Uterus (tissue), 4 donors: ENCODE results near the gene LETM1. TPM values are rescaled to one million over a fixed set of nuclear protein-coding genes. Genes with fewer than 3 reads are reported as not detected.

Experiments
- DNase-seq, 2 donors: peaks; one replicate each; pipeline ENCODE4 v3.0.0-alpha.2; 2019 to 2020
- H3K27ac ChIP-seq, 2 donors: fragments of 200-600 bp; sonication (generic); 1 replicate in 1 of 2; 2 replicates in 1 of 2; pipeline ENCODE4 v1.5.1; 2016 to 2018
- H3K27me3 ChIP-seq, 2 donors: fragments of 200-600 bp; sonication (generic); one replicate each; pipeline ENCODE4 v1.5.1; 2018 to 2019; ENCODE audit warnings: control low read depth in 1 of 2
- H3K36me3 ChIP-seq, 2 donors: fragments of 200-600 bp; sonication (generic); one replicate each; pipeline ENCODE4 v1.5.1; 2019; ENCODE audit warnings: control low read depth in 1 of 2
- H3K4me1 ChIP-seq, 2 donors: fragments of 200-600 bp; sonication (generic); one replicate each; pipeline ENCODE4 v1.5.1; 2018 to 2019; ENCODE audit warnings: control low read depth in 1 of 2
- H3K4me3 ChIP-seq, 2 donors: fragments of 200-600 bp; sonication (generic); 1 replicate in 1 of 2; 2 replicates in 1 of 2; pipeline ENCODE4 v1.5.1; 2018 to 2019; ENCODE audit warnings: mild to moderate bottlenecking in 1 of 2
- H3K9me3 ChIP-seq, 2 donors: fragments of 200-600 bp; sonication (generic); one replicate each; pipeline ENCODE4 v1.5.1; 2019; ENCODE audit warnings: control low read depth in 1 of 2
- CTCF ChIP-seq, 4 experiments: fragments of 200-600 bp in 2 of 4; fragments of 450-650 bp in 2 of 4; sonication (generic) in 2 of 4; IDR thresholded peaks; one replicate each; pipeline ENCODE4 v1.5.1; 2016 to 2019; ENCODE audit warnings: antibody characterized with exemption in 4 of 4, mild to moderate bottlenecking in 2 of 4, moderate library complexity in 1 of 4
- POLR2A ChIP-seq, 2 donors: fragments of 450-650 bp; IDR thresholded peaks; one replicate each; pipeline ENCODE4 v1.6.1; 2016; ENCODE audit warnings: antibody characterized with exemption in 2 of 2, mild to moderate bottlenecking in 1 of 2, moderate library complexity in 1 of 2
- intact Hi-C: fragments of 100-400 bp; cut with DNase I; formaldehyde crosslinking; loops from one replicate; pipeline ENCODE4 v1.15.1; 2023; ENCODE audit warnings: low total_unique reads
- total RNA-seq, 4 donors: library from RNA; depleted of rRNA in 3 of 4; stranded (reverse); fragments of >200 nt in 3 of 4; gene quantifications; one replicate each; pipeline versions ENCODE4 v1.1.0 to v1.2.4, GENCODE V29; 2014 to 2023
- donor health status: DM: yes; HTN: yes; CAD: no.

Gene LETM1
- total RNA-seq, 4 donors from 2014 or later, result 12.4 to 44.3 (median 31.3) TPM

DNA sequence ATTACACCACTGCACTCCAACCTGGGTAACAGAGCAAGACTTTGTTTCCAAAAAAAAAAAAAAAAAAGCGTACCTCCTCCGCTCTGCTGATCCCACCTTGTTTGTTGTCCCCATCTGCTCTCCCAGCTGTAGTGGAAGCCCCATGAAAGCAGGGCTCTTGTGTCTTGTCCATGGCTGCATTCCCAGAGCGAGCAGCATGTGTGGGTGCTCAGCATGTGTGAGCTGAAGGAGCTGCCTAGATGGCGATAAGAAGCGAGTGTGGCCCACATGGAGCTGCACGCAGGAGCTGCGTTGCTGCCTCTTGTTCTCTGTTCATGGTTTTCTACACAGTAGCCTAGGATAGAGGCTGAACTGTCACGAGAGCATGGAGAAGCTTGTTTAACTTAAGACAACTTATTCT is 27.6 kb upstream of the LETM1 start:
- H3K9me3 ChIP-seq, result no peaks in the 10 kb centered on the region
- H3K27ac ChIP-seq, result no peak overlapping the region
- DNase-seq, result no peak
- TF ChIP-seq CTCF (IDR thresholded peaks at IDR 0.05) (no peak), POLR2A (IDR thresholded peaks at IDR 0.05) (no peak)
- no peak overlapping the region for H3K4me3 ChIP-seq
- intact Hi-C loops, result no loop called here
- H3K27me3 ChIP-seq, result no peaks in the 10 kb centered on the region
- no peaks in the 10 kb centered on the region for H3K36me3 ChIP-seq
- no peaks in the 10 kb centered on the region for H3K4me1 ChIP-seq

DNA sequence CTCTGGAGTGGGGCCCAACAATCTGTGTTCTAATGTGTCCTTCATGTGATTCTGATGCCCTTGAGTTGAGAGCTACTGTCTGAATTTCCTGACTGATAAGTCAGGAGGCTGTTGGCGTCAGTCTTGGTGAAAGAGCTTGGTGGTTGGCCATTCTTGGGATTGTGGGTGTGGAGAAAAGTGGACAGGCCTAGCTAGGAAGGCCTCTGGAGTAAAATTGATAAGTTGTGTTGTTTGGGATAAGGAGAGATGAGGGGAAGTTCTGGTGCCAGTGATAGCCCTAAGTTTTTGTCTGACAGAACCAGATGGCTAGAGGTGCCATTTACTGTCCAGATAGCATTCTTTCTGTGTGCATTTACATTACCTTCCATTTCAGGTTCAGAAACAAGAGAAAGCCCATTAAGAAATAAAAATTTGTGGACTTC is 26.9 kb upstream of the LETM1 start:
- no peak for DNase-seq
- no peak for TF ChIP-seq CTCF (IDR thresholded peaks at IDR 0.05)
- no peak for TF ChIP-seq POLR2A (IDR thresholded peaks at IDR 0.05)
- Histone ChIP-seq H3K27me3 (no peaks in the 10 kb centered on the region), H3K4me3 (no peak overlapping the region), H3K27ac (no peak overlapping the region), H3K9me3 (no peaks in the 10 kb centered on the region), H3K36me3 (no peaks in the 10 kb centered on the region), H3K4me1 (no peaks in the 10 kb centered on the region)
- intact Hi-C loops, result no loop called here

- TF ChIP-seq CTCF (IDR thresholded peaks at IDR 0.05), result no peak
- no peak for TF ChIP-seq POLR2A (IDR thresholded peaks at IDR 0.05)
- Histone ChIP-seq H3K9me3 (no peaks in the 10 kb centered on the region), H3K4me3 (no peak overlapping the region), H3K4me1 (no peaks in the 10 kb centered on the region), H3K27ac (no peak overlapping the region), H3K27me3 (no peaks in the 10 kb centered on the region), H3K36me3 (no peaks in the 10 kb centered on the region)
- no peak for DNase-seq
- intact Hi-C loops, result no loop called here
These were observed 24.4 kb upstream of the LETM1 start for GRCh38 chr4:1880332-1880731.

GRCh38 chr4:1879485-1879884 is 23.5 kb upstream of the LETM1 start:
- no peak for DNase-seq
- H3K9me3 ChIP-seq, result no peaks in the 10 kb centered on the region
- no peaks in the 10 kb centered on the region for H3K36me3 ChIP-seq
- no peaks in the 10 kb centered on the region for H3K4me1 ChIP-seq
- intact Hi-C loops, result no loop called here
- H3K4me3 ChIP-seq, result no peak overlapping the region
- H3K27me3 ChIP-seq, result no peaks in the 10 kb centered on the region
- no peak overlapping the region for H3K27ac ChIP-seq
- TF ChIP-seq POLR2A (IDR thresholded peaks at IDR 0.05) (no peak), CTCF (IDR thresholded peaks at IDR 0.05) (no peak)

DNA sequence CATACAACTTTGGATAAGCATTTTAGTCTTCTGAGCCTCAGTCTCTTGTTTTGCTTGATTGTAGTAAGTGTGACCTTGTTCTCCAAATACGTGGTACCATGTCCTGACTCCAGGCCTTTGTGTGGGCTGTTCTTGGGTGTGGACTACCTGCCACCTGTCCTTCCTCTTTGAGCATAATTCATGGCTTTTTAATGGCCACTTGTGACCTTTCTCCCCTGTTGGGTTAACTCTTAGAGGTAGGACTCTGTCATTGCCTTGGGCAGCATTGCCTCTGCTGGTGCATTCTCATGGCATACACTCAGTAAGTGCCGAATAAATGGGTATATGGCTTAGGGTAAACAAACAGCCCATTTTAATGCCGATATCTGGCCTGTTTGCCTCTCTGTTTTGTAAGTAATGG is 18.2 kb upstream of the LETM1 start:
- no peaks in the 10 kb centered on the region for H3K4me1 ChIP-seq
- no peaks in the 10 kb centered on the region for H3K9me3 ChIP-seq
- no peak for DNase-seq
- H3K36me3 ChIP-seq, result no peaks in the 10 kb centered on the region
- H3K27me3 ChIP-seq, result no peaks in the 10 kb centered on the region
- TF ChIP-seq CTCF (IDR thresholded peaks at IDR 0.05) (no peak), POLR2A (IDR thresholded peaks at IDR 0.05) (no peak)
- intact Hi-C loops, result no loop called here
- H3K4me3 ChIP-seq, result no peak overlapping the region
- no peak overlapping the region for H3K27ac ChIP-seq
